ENCODE measurements around the gene CCDC183.

- TF ChIP-seq CTCF (conservative IDR thresholded peaks at IDR 0.05) (no peak), EZH2 (IDR thresholded peaks at IDR 0.05; ENCODE audit: low read depth) (no peak)
These were observed 31.1 kb upstream of the CCDC183 start for GRCh38 chr9:136765041-136765440.
